ENCODE results near the gene ARHGEF26.

ARHGEF26 gene

GRCh38 chr3:154115332-154115731, 5.9 kb upstream of the ARHGEF26 start:
- WGBS, 2 experiments = 0 to 5% methylated on average over 1 of the region's 2 CpGs
- Histone ChIP-seq H3K4me1 (ENCODE audit: control insufficient read depth, insufficient read depth, low read length) (peaks cover 20% of the 10 kb centered on the region), H3K4me3 (ENCODE audit: insufficient read depth, low read depth, low read length) (no peak overlapping the region), H3K27me3 (ENCODE audit: control insufficient read depth, insufficient read depth, low read length, poor library complexity, severe bottlenecking) (peaks cover 1% of the 10 kb centered on the region), H3K27ac (ENCODE audit: insufficient read depth, low read depth, low read length, poor library complexity, severe bottlenecking) (no peak overlapping the region), H3K9me3 (ENCODE audit: control insufficient read depth, low read length) (no peaks in the 10 kb centered on the region), H3K36me3 (ENCODE audit: control insufficient read depth, insufficient read depth, low read length) (no peaks in the 10 kb centered on the region)

GRCh38 chr3:154119951-154120350, 1.2 kb upstream of the ARHGEF26 start:
- WGBS, 2 experiments = 63% methylated on average over 2 of the region's 2 CpGs; no CpG with 5 or more reads in 1 of the 2 experiments
- no peaks in the 10 kb centered on the region for H3K36me3 ChIP-seq (ENCODE audit: control insufficient read depth, insufficient read depth, low read length)
- H3K4me3 ChIP-seq (ENCODE audit: insufficient read depth, low read depth, low read length) = no peak overlapping the region
- no peaks in the 10 kb centered on the region for H3K9me3 ChIP-seq (ENCODE audit: control insufficient read depth, low read length)
- no peak overlapping the region for H3K27ac ChIP-seq (ENCODE audit: insufficient read depth, low read depth, low read length, poor library complexity, severe bottlenecking)
- H3K27me3 ChIP-seq (ENCODE audit: control insufficient read depth, insufficient read depth, low read length, poor library complexity, severe bottlenecking) = peaks cover 28% of the 10 kb centered on the region
- peaks cover 15% of the 10 kb centered on the region for H3K4me1 ChIP-seq (ENCODE audit: control insufficient read depth, insufficient read depth, low read length)

GRCh38 chr3:154121701-154122551, 736 bp downstream of the ARHGEF26 start:
- Histone ChIP-seq H3K36me3 (ENCODE audit: control insufficient read depth, insufficient read depth, low read length) (no peaks in the 10 kb centered on the region), H3K27ac (ENCODE audit: insufficient read depth, low read depth, low read length, poor library complexity, severe bottlenecking) (no peak overlapping the region), H3K9me3 (ENCODE audit: control insufficient read depth, low read length) (no peaks in the 10 kb centered on the region), H3K4me3 (ENCODE audit: insufficient read depth, low read depth, low read length) (peak overlapping the region; percentile 83), H3K27me3 (ENCODE audit: control insufficient read depth, insufficient read depth, low read length, poor library complexity, severe bottlenecking) (peaks cover 28% of the 10 kb centered on the region), H3K4me1 (ENCODE audit: control insufficient read depth, insufficient read depth, low read length) (peaks cover 8% of the 10 kb centered on the region)
- WGBS, 2 experiments = 0% methylated on average over 76 of the region's 76 CpGs

GRCh38 chr3:154122552-154122911, 1.3 kb downstream of the ARHGEF26 start:
- no peak overlapping the region for H3K27ac ChIP-seq (ENCODE audit: insufficient read depth, low read depth, low read length, poor library complexity, severe bottlenecking)
- H3K27me3 ChIP-seq (ENCODE audit: control insufficient read depth, insufficient read depth, low read length, poor library complexity, severe bottlenecking) = peaks cover 28% of the 10 kb centered on the region
- peak overlapping the region; percentile 83 for H3K4me3 ChIP-seq (ENCODE audit: insufficient read depth, low read depth, low read length)
- WGBS, 2 experiments = 2 to 3% methylated on average over 18 of the region's 18 CpGs
- no peaks in the 10 kb centered on the region for H3K9me3 ChIP-seq (ENCODE audit: control insufficient read depth, low read length)
- no peaks in the 10 kb centered on the region for H3K36me3 ChIP-seq (ENCODE audit: control insufficient read depth, insufficient read depth, low read length)
- peaks cover 8% of the 10 kb centered on the region for H3K4me1 ChIP-seq (ENCODE audit: control insufficient read depth, insufficient read depth, low read length)

GRCh38 chr3:154122912-154123559, 1.8 kb downstream of the ARHGEF26 start:
- H3K9me3 ChIP-seq (ENCODE audit: control insufficient read depth, low read length) = no peaks in the 10 kb centered on the region
- H3K27me3 ChIP-seq (ENCODE audit: control insufficient read depth, insufficient read depth, low read length, poor library complexity, severe bottlenecking) = peaks cover 28% of the 10 kb centered on the region
- no peaks in the 10 kb centered on the region for H3K36me3 ChIP-seq (ENCODE audit: control insufficient read depth, insufficient read depth, low read length)
- peak overlapping the region; percentile 83 for H3K4me3 ChIP-seq (ENCODE audit: insufficient read depth, low read depth, low read length)
- H3K27ac ChIP-seq (ENCODE audit: insufficient read depth, low read depth, low read length, poor library complexity, severe bottlenecking) = no peak overlapping the region
- 8 to 10% methylated on average over 12 of the region's 12 CpGs for WGBS, 2 experiments
- peaks cover 8% of the 10 kb centered on the region for H3K4me1 ChIP-seq (ENCODE audit: control insufficient read depth, insufficient read depth, low read length)

GRCh38 chr3:154123906-154124305, 2.7 kb downstream of the ARHGEF26 start:
- no peak overlapping the region for H3K4me3 ChIP-seq (ENCODE audit: insufficient read depth, low read depth, low read length)
- peaks cover 28% of the 10 kb centered on the region for H3K27me3 ChIP-seq (ENCODE audit: control insufficient read depth, insufficient read depth, low read length, poor library complexity, severe bottlenecking)
- H3K9me3 ChIP-seq (ENCODE audit: control insufficient read depth, low read length) = no peaks in the 10 kb centered on the region
- H3K4me1 ChIP-seq (ENCODE audit: control insufficient read depth, insufficient read depth, low read length) = peaks cover 8% of the 10 kb centered on the region
- no peak overlapping the region for H3K27ac ChIP-seq (ENCODE audit: insufficient read depth, low read depth, low read length, poor library complexity, severe bottlenecking)
- H3K36me3 ChIP-seq (ENCODE audit: control insufficient read depth, insufficient read depth, low read length) = no peaks in the 10 kb centered on the region
- 69 to 74% methylated on average over 1 of the region's 3 CpGs for WGBS, 2 experiments

- Histone ChIP-seq H3K9me3 (ENCODE audit: control insufficient read depth, low read length) (no peaks in the 10 kb centered on the region), H3K27ac (ENCODE audit: insufficient read depth, low read depth, low read length, poor library complexity, severe bottlenecking) (no peak overlapping the region)
Measured at GRCh38 chr3:154125378-154126030, 4.3 kb downstream of the ARHGEF26 start.

GRCh38 chr3:154126651-154127050, 5.5 kb downstream of the ARHGEF26 start:
- Histone ChIP-seq H3K9me3 (ENCODE audit: control insufficient read depth, low read length) (no peaks in the 10 kb centered on the region), H3K27ac (ENCODE audit: insufficient read depth, low read depth, low read length, poor library complexity, severe bottlenecking) (no peak overlapping the region), H3K27me3 (ENCODE audit: control insufficient read depth, insufficient read depth, low read length, poor library complexity, severe bottlenecking) (peaks cover 20% of the 10 kb centered on the region), H3K4me1 (ENCODE audit: control insufficient read depth, insufficient read depth, low read length) (peaks cover 8% of the 10 kb centered on the region), H3K4me3 (ENCODE audit: insufficient read depth, low read depth, low read length) (no peak overlapping the region), H3K36me3 (ENCODE audit: control insufficient read depth, insufficient read depth, low read length) (no peaks in the 10 kb centered on the region)
- WGBS, 2 experiments = 86 to 93% methylated on average over 2 of the region's 2 CpGs

More at GRCh38 chr3:154125378-154126030, 4.3 kb downstream of the ARHGEF26 start:
- WGBS, 2 experiments = 86 to 100% methylated on average over 1 of the region's 2 CpGs
- peaks cover 8% of the 10 kb centered on the region for H3K4me1 ChIP-seq (ENCODE audit: control insufficient read depth, insufficient read depth, low read length)
- peaks cover 25% of the 10 kb centered on the region for H3K27me3 ChIP-seq (ENCODE audit: control insufficient read depth, insufficient read depth, low read length, poor library complexity, severe bottlenecking)
- H3K4me3 ChIP-seq (ENCODE audit: insufficient read depth, low read depth, low read length) = no peak overlapping the region
- no peaks in the 10 kb centered on the region for H3K36me3 ChIP-seq (ENCODE audit: control insufficient read depth, insufficient read depth, low read length)

- Histone ChIP-seq H3K36me3 (ENCODE audit: control insufficient read depth, insufficient read depth, low read length) (no peaks in the 10 kb centered on the region), H3K4me1 (ENCODE audit: control insufficient read depth, insufficient read depth, low read length) (no peaks in the 10 kb centered on the region), H3K4me3 (ENCODE audit: insufficient read depth, low read depth, low read length) (no peak overlapping the region), H3K9me3 (ENCODE audit: control insufficient read depth, low read length) (no peaks in the 10 kb centered on the region), H3K27ac (ENCODE audit: insufficient read depth, low read depth, low read length, poor library complexity, severe bottlenecking) (no peak overlapping the region), H3K27me3 (ENCODE audit: control insufficient read depth, insufficient read depth, low read length, poor library complexity, severe bottlenecking) (no peaks in the 10 kb centered on the region)
- 92 to 95% methylated on average over 3 to 4 of the region's 4 CpGs for WGBS, 2 experiments
Measured at GRCh38 chr3:154129625-154130024, 8.4 kb downstream of the ARHGEF26 start.

- no peak overlapping the region for H3K4me3 ChIP-seq (ENCODE audit: insufficient read depth, low read depth, low read length)
- no peaks in the 10 kb centered on the region for H3K4me1 ChIP-seq (ENCODE audit: control insufficient read depth, insufficient read depth, low read length)
- H3K36me3 ChIP-seq (ENCODE audit: control insufficient read depth, insufficient read depth, low read length) = no peaks in the 10 kb centered on the region
- no peaks in the 10 kb centered on the region for H3K27me3 ChIP-seq (ENCODE audit: control insufficient read depth, insufficient read depth, low read length, poor library complexity, severe bottlenecking)
- WGBS, 2 experiments = 88 to 90% methylated on average over 3 of the region's 3 CpGs
- no peak overlapping the region for H3K27ac ChIP-seq (ENCODE audit: insufficient read depth, low read depth, low read length, poor library complexity, severe bottlenecking)
- H3K9me3 ChIP-seq (ENCODE audit: control insufficient read depth, low read length) = no peaks in the 10 kb centered on the region
Measured at GRCh38 chr3:154130540-154130939, 9.3 kb downstream of the ARHGEF26 start.
